ENCODE measurements around the gene ACLY.

Gene ACLY

DNA sequence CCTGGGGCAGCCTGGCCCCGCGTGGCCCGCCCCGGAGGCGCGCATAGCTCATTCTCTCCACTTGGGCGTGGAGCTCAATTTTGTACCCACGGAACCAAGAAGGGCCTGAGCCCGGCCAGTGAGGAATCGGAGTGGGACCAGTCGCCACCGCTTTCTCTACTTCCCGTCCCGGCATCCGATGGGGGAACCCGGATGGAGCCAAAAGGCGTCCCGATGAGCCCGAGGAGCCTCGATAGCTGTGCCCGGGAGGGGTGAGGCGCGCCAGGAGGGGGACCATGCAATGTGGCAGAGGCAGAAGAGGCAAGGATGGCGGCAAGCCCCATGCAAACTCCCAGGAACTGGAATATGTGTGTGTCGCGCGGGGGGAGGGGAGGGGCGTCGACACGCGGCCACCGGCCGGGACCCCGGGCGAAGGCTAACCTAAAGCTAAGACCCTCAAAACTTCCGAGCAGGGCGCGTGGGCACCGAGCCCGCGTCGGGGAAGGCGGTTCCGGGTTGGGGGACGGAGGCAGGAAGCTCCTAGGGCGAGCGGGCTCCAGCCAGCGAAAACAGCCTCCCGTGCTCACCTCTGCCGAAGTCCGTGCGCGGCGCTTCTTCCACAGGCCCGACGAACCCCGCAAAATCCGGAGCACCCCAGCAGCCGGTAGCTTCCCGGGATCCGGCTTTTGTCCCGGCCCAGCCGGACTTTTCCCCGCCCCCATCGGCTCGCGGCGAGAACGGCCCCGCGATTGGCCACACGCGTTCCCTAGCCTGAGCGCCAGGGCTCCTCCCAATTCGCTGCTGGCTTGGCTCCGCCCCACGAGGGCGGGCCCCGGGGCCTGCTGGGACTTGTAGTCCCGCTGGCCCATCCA, at the start of gene ACLY:
ACLY (minus strand) TSS at position 638 of the 851 bp plus-strand sequence. CDS start 5,078 bp downstream, outside the sequence.
- DNase-seq (ENCODE audit: low read depth, low spot score), result peak; percentile 85

DNA sequence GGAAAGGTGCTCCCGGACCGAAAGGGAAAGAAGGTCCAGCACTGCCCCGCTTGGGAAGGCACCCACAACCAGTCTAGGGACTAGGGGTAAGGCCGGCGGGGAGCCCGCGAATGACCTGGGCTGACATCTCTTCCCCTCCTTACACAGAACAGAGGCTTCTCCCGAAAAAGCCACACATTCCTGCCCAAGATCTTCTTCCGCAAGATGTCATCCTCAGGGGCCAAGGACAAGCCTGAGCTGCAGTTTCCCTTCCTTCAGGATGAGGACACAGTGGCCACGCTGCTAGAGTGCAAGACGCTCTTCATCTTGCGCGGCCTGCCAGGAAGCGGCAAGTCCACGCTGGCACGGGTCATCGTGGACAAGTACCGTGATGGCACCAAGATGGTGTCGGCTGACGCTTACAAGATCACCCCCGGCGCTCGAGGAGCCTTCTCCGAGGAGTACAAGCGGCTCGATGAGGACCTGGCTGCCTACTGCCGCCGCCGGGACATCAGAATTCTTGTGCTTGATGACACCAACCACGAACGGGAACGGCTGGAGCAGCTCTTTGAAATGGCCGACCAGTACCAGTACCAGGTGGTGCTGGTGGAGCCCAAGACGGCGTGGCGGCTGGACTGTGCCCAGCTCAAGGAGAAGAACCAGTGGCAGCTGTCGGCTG, 49.3 kb upstream of the ACLY start:
- no peak for DNase-seq (ENCODE audit: low read depth, low spot score)

- DNase-seq (ENCODE audit: low read depth, low spot score), result no peak
These were observed 48.6 kb upstream of the ACLY start for GRCh38 chr17:41967141-41967920.

DNA sequence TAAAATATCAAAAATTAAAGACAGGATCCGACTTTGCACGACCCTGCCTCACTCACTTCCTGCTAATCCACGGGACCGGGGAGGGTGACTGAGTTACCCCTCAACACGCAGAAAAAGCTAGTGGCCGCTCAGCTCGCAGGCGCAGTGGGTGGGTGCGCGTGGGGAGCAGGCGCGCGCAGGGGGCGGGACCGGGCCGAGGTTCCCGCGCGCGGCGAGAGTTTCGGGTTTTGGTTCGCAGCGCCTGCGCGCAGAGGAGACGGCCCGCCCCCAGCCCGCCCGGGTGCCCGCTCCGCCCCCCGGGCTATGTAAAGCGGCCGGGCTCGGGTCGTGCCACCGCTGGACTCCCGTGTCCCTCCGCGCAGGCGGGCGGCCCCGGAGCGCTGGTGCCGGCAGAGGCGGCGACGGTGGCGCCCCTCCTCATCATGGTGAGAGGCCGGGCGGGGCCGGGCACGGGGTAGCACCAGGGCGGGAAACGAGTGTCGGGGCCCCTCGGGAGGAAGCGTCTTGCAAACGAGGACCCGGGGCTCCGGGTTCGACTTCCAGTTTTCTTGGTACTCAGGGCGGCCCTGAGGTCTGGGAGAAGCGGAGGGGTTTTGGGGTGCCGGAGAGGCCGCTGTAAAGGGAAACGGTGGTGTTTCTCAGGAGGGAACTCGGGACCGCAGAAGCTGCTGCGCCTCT, 47.9 kb upstream of the ACLY start, which contains the start of gene CNP:
CNP (plus strand) TSS at position 333 of the 678 bp plus-strand sequence; CDS start at position 423, 90 bp downstream.
- DNase-seq (ENCODE audit: low read depth, low spot score), result no peak

- peak; percentile 68 for DNase-seq (ENCODE audit: low read depth, low spot score)
These were observed 47.1 kb upstream of the ACLY start for GRCh38 chr17:41965694-41966462.

- no peak for DNase-seq (ENCODE audit: low read depth, low spot score)
These were observed 44.1 kb upstream of the ACLY start for GRCh38 chr17:41962768-41963434.

DNA sequence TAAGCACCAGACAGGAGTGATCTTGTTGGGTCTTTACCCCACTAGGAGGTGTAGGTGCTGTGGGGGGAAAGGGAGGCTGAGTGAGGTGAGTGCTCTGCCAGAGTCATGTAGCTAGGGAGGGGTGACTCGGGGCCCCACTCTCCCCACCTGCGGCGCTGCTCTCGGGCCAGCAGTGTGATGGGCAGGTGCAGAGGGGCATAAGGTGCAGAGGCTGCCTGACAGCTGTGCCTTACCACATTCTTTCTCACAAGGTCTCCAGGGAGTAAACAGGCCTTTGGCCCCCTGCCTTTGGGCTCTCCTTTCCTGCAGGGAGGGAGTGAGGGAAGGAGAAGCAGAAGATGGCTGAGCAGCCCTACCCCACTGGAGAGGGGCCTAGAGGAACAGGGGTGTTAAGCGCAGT, 43.4 kb upstream of the ACLY start:
- no peak for DNase-seq (ENCODE audit: low read depth, low spot score)

GRCh38 chr17:41959336-41960095, 40.8 kb upstream of the ACLY start:
- DNase-seq (ENCODE audit: low read depth, low spot score), result peak; percentile 71

DNA sequence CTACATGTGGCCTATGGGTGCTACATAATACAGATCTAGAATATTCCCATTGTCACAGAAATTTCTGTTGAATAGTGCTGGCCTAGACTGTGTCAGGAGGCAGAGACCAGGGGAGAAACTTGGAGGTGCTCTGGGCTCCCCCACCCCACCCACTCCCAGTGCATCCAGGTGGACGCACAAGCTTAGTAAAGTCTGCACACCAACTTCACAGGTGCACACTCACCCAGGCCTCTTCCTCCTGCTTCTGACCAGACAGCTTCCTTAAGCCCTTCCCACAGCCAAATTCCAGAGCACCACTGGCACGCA, 40.2 kb upstream of the ACLY start:
- no peak for DNase-seq (ENCODE audit: low read depth, low spot score)

GRCh38 chr17:41957869-41958439, 39.2 kb upstream of the ACLY start:
- no peak for DNase-seq (ENCODE audit: low read depth, low spot score)

DNA sequence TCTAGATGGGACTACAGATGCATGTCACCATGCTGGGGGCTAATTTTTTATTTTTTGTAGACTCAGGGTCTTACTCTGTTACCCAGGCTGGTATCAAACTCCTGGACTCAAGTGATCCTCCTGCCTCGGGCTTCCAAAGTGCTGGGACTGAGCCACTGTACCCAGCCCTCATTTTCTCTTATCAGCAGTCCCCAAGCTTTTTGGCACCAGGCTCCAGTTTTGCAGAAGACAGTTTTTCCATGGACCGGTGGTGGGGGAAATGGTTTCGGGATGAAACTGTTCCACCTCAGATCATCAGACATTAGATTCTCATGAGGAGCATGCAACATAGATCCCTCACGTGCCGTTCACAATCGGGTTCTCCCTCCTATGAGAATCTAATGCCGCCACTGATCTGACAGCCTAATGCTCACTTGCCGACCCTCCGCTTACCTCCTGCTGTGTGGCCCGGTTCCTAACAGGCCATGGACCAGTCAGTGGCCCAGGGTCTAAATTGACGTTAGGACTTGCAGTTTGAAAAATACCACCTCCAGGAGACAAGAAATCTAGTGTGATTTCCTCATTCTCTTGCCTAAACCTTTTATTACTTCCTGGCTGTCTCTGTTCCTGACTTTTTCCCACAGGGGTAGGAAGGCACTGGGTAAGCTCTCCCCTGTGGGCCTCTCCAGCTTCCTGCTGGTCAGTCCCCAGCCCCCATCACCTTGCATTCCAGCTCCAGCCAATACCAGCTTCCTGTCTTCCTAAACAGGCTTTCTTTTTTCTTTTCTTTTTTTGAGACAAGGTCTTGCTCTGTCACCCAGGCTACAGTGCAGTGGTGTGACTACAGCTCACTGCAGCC, 38.5 kb upstream of the ACLY start:
- DNase-seq (ENCODE audit: low read depth, low spot score), result no peak

GRCh38 chr17:41956522-41956921, 37.8 kb upstream of the ACLY start:
- DNase-seq (ENCODE audit: low read depth, low spot score), result no peak

DNA sequence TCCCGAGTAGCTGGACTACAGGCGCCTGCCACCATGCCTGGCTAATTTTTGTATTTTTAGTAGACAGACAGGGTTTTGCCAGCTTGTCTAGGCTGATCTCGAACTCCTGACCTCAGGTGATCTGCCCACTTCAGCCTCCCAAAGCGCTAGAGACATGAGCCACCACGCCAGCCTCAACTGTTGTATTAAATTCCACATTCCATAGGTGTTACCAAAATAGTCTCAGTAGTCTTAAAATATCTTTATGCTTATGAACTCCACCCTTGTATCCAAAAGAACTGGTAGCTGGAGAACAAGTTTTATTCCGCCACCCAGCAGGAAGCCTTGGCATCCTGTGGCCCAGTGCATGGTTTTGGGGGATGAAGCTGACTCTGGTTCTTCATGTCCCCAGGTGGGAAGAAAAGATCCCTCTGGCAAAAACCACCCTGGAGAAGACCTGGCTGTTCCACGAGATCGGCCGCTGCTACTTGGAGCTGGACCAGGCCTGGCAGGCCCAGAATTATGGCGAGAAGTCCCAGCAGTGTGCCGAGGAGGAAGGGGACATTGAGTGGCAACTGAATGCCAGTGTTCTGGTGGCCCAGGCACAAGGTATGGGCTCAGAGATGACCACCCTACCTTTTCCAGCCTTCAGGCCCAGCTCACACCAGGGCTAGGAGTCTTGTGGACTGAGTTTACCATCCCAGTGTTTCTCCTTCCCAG, 30.2 kb upstream of the ACLY start:
- no peak for DNase-seq (ENCODE audit: low read depth, low spot score)

- no peak for DNase-seq (ENCODE audit: low read depth, low spot score)
These were observed 26.2 kb upstream of the ACLY start for GRCh38 chr17:41944943-41945342.

DNA sequence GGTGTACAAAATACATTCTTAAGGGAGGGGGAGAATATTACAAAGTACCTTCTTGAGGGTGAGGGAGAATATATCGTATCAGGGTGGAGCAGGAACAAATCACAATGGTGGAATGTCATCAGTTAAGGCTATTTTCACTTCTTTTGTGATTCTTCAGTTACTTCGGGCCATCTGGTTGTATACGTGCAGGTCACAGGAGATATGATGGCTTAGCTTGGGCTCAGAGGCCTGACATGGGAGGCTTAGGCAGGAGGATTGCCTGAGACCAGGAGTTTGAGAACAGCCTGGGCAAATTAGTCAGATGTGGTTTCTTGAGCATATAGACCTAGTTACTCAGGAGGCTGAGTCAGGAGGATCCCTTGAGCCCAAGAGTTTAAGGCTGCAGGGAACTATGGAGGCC, 24.7 kb upstream of the ACLY start:
- no peak for DNase-seq (ENCODE audit: low read depth, low spot score)

DNA sequence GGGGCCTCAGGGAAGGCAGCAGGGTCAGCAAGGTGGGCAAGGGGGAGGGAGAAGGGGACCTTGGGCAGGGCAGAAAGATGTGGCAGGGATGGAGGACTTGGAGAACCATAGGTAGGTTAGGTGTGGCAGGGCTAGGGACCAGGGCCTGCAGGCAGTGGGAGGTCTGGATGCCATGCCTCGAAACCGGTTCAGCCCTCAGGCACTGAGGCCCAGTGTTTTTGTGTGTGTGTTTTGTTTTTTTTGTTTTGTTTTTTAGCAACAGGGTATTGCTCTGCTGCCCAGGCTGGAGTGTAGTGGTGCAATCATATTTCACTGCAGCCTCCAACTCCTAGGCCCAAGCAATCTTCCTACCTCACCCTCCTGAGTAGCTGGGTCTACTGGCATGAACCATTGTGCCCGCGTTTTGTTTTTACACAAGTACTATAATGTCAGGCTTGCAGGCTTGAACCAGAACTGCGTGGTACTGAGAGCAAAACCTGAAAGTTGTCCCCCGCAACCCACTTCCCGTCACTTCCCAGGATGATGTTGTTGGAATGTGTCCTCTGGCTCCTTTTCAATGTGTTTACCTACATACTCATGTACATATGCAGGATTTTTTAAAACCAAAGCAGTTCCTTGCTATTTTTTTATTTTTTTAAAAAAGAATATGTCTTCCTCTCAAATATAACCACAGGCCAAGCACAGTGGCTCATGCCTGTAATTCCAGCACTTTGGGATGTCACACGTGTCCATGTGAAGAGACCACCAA, 24.0 kb upstream of the ACLY start:
- no peak for DNase-seq (ENCODE audit: low read depth, low spot score)

GRCh38 chr17:41941168-41941567, 22.4 kb upstream of the ACLY start:
- DNase-seq (ENCODE audit: low read depth, low spot score), result no peak

All from iPS DF 19.7 (cell line).